GM18507 (cell line): ENCODE data around the gene PRPF38A.

Source experiments
- DNase-seq: peaks from one replicate; pipeline ENCODE4 v3.0.0; 2011; ENCODE audit warnings: low read depth; ENCODE audit not compliant: insufficient read length; ENCODE audit errors: extremely low spot score
- FAIRE-seq: peaks from 2 replicates; lab custom pipeline; 2011; peaks lifted over from hg19 to GRCh38; lab: Jason Lieb, UNC

PRPF38A gene

DNA sequence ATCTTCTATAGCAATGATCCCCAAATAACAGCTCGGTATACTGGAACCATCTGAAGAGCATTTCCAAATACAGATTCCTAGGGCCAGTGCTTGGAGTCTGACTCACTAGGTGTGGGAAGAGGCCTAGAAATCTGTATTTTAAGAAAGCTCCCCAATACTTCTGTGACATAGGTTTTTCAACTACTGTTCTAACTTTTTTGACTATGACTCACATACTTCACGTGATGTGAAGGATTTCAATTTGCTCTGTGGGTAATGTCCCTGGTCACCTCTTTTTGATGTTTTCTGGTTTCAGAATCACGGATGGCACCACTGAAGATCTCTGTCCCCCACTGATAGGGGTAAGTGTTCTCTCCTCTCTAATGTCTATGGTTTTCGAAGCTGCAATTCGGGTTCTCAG is 11.2 kb upstream of the PRPF38A start:
- FAIRE-seq (no peak), DNase-seq (no peak)

DNA sequence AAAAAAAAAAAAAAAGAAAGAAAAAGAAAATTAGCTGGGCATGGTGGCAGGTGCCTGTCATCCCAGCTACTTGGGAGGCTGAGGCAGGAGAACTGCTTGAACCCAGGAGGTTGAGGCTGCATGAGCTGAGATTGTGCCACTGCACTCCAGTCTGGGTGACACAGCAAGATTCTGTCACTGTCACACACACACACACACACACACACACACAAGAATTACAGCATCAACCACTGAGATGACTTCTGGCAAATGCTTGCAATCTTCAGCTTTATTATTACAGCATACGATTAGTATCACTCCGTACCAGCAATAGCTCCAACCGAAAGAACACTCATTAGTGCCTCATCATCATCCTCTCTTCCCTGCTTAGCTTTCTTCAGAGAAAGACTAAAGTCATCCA is 4.8 kb upstream of the PRPF38A start:
- FAIRE-seq (no peak), DNase-seq (no peak)

GRCh38 chr1:52400131-52400530 is 4.3 kb upstream of the PRPF38A start:
- FAIRE-seq (no peak), DNase-seq (no peak)

- FAIRE-seq (peak; percentile 5), DNase-seq (peak; percentile 7)
Measured at GRCh38 chr1:52402860-52403240, 1.6 kb upstream of the PRPF38A start.

- FAIRE-seq: peak; percentile 58
Measured at GRCh38 chr1:52403566-52404115, 761 bp upstream of the PRPF38A start.

DNA sequence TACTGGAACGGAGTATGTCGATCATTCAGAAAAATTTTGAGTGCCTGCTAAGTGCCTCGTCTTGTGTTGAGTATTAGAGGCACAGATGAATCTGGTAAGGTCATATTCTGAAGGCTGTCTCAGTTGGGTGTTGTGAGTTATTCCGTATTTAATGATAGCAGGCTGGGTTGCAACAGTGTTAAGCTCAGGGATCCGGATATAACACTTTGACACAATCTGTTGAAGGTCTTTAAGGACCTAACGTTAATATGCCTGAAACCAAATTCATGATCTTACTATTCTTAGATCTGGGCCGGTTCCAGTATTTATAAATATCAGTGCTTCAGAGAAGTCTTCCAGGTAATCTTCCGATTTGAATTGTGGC is 555 bp downstream of the PRPF38A start:
- peak; percentile 45 for FAIRE-seq
- no peak for DNase-seq

More at GRCh38 chr1:52403566-52404115, 761 bp upstream of the PRPF38A start:
- peak; percentile 22 for DNase-seq

- DNase-seq (no peak), FAIRE-seq (no peak)
Measured at GRCh38 chr1:52413410-52413989, 9.1 kb downstream of the PRPF38A start.

DNA sequence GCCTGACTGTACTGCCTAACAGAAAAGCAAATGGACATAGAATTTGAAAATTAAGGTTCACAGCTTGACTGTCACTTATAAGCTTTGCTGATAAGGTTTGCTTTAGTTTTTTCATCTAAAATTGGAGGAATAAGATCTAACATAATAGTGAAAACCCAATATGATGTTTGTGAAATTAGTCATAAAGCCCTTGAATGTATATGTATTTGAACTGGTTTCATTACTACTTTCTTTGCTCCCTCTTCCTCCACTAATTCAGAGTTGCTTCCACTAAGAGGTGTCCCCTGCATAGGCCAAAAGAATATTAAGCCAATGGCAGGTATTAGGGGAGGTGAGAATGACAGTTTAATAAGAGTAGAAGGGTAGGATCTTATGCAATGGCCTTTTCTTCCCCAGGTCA is 10.5 kb downstream of the PRPF38A start:
- FAIRE-seq (no peak), DNase-seq (no peak)

DNA sequence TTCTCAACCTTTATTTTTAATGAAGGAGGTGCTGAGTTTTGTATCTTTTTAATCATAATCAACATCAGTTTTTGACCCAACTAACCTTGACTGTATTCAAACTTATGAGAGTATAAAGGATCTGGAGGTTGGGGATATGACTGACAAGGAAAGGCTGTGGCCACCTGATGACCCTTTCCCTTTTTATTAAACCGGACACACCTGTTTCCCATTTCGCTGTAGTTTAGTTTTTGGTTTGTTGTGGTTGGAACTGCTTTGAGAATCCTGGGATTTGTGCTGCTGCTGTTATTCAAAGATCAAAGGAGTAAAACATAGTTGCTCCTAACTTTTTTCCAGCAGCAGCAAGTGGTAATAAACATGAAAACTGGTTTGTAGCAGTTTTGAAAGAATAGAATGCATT is 12.4 kb downstream of the PRPF38A start:
- no peak for FAIRE-seq
- DNase-seq: no peak

GRCh38 chr1:52420713-52421112 is 16.3 kb downstream of the PRPF38A start:
- no peak for DNase-seq
- FAIRE-seq: no peak

DNA sequence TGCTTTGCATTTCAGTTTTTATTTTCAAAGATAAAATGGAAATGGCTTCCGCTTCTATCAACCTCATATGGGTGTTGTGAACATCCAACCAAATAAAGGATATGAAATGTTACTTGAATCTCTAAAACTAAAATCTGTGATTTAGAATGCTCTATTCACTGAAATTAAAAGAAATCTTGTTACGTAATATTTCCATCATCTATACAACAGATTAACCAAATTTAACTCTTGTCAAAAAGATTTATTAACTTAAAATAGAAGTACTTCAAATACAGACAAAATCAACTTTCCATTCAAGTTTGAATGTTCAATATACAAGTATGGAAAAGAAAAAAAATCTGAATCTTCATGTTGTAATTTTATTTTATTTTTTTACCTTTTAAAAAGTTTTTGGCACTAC is 18.7 kb downstream of the PRPF38A start:
- FAIRE-seq (no peak), DNase-seq (no peak)

GRCh38 chr1:52423771-52424170 is 19.4 kb downstream of the PRPF38A start:
- DNase-seq (no peak), FAIRE-seq (no peak)

- FAIRE-seq (no peak), DNase-seq (no peak)
Measured at GRCh38 chr1:52424231-52424636, 19.8 kb downstream of the PRPF38A start.

DNA sequence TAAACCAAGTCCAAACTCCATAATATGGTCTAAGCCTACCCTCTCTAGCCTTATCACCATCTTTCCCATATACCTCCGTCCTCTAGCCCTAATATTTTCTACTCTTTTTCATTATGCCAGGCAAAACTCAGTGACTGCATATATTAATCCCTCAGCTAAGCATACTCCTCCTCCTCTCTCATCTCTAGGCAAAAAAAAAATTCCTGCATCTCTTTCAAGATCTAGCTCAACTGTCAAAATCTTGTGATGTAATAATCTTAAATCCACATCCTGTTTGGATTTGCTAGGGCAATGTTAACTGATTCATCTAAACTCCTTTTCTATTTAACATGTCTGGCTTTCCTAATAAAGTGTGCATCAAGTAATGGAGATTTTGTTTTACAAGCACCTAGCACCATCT is 20.4 kb downstream of the PRPF38A start:
- DNase-seq (no peak), FAIRE-seq (no peak)

GRCh38 chr1:52426371-52426770 is 22.0 kb downstream of the PRPF38A start:
- DNase-seq (no peak), FAIRE-seq (no peak)

- no peak for FAIRE-seq
- no peak for DNase-seq
Measured at GRCh38 chr1:52427152-52427551, 22.8 kb downstream of the PRPF38A start.

- DNase-seq (no peak), FAIRE-seq (no peak)
Measured at GRCh38 chr1:52432807-52433206, 28.4 kb downstream of the PRPF38A start.

- FAIRE-seq: no peak
- DNase-seq: no peak
Measured at GRCh38 chr1:52435211-52435610, 30.8 kb downstream of the PRPF38A start.

- DNase-seq (no peak), FAIRE-seq (no peak)
Measured at GRCh38 chr1:52435650-52436049, 31.2 kb downstream of the PRPF38A start.

DNA sequence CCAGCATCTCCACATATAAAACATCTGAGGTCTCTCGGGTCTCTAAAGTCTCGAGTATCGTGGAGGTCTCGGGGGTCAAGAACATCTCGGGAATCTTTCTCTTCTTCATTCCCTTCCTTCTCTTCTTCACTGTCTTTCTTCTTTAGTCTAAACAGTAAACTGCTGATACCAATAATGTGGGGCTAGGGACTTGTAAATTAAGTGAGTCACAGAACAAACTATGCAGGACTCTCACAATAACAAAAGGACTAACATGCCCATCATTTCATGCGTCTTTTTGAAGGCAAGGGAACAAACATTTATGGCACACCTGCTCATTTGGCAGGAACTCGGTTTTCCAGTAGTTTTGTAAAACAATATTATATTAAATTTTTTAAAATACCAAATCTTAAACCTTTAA is 32.4 kb downstream of the PRPF38A start:
- no peak for DNase-seq
- peak; percentile 59 for FAIRE-seq

- FAIRE-seq (no peak), DNase-seq (no peak)
Measured at GRCh38 chr1:52439976-52440375, 35.6 kb downstream of the PRPF38A start.

- no peak for FAIRE-seq
- DNase-seq: no peak
Measured at GRCh38 chr1:52444463-52444862, 40.1 kb downstream of the PRPF38A start.
